Lower leg skin (tissue), 4 donors: ENCODE results near the gene EDC3. TPM values are rescaled to one million over a fixed set of nuclear protein-coding genes. Genes with fewer than 3 reads are reported as not detected.

Experiments
- DNase-seq, 2 donors: peaks; one replicate each; pipeline ENCODE4 v3.0.0-alpha.2; 2019; ENCODE audit warnings: low spot score in 2 of 2
- H3K4me3 ChIP-seq: fragments of 200-600 bp; sonication (generic); 2 replicates; pipeline ENCODE4 v1.5.1; 2017; ENCODE audit warnings: mild to moderate bottlenecking, low read depth; ENCODE audit not compliant: poor library complexity, severe bottlenecking
- POLR2A ChIP-seq, 2 donors: fragments of 450-650 bp; IDR thresholded peaks; one replicate each; pipeline ENCODE4 v1.6.1; 2016 to 2017; ENCODE audit warnings: antibody characterized with exemption in 2 of 2, mild to moderate bottlenecking in 1 of 2, moderate library complexity in 1 of 2
- WGBS, 2 donors: methylation state at CpG; one replicate each; pipeline ENCODE4 v1.1.5; 2018; 5-methylcytosine and 5-hydroxymethylcytosine counted together
- intact Hi-C: fragments of 100-400 bp; cut with DNase I; formaldehyde crosslinking; loops from one replicate; pipeline ENCODE4 v1.15.0; 2023; ENCODE audit warnings: low total_unique reads
- total RNA-seq, 4 donors: library from RNA; depleted of rRNA; stranded (reverse); fragments of >200 nt; gene quantifications; one replicate each; pipeline ENCODE4 v1.1.0, GENCODE V29; 2016
- TF ChIP-seq, protein P1 (sequence below), 3 donors: fragments of 450-650 bp; IDR thresholded peaks; one replicate each; pipeline ENCODE4 v1.5.1; 2016; ENCODE audit warnings: antibody characterized with exemption in 3 of 3, mild to moderate bottlenecking in 3 of 3, moderate library complexity in 2 of 3

The EDC3 gene
- total RNA-seq, 4 donors from 2014 or later, result 11.2 to 33.6 (median 17.6) TPM

DNA sequence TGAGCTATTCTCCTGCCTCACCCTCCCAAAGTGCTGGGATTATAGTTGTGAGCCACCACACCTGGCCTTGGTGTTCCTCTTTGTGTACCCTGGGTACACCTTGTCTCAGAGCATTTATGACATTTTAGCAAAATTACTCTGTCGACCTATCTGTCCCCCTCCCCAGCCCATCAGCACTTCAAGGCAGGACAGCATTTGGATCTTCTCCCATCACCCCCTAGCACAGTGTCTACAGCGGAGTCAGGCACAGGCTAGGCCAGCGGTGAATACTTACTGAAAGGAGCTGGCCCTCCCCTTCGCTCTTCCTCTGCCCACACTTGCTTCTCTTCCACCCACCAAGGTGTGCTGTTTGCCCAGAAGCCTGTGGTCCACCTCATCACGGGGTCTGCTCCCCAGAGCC is 100.6 kb downstream of the EDC3 start:
- intact Hi-C loops, result no loop called here
- H3K4me3 ChIP-seq, result no peak overlapping the region
- no peak for DNase-seq
- no peak for TF ChIP-seq POLR2A (IDR thresholded peaks at IDR 0.05)
- TF ChIP-seq, protein P1, sequence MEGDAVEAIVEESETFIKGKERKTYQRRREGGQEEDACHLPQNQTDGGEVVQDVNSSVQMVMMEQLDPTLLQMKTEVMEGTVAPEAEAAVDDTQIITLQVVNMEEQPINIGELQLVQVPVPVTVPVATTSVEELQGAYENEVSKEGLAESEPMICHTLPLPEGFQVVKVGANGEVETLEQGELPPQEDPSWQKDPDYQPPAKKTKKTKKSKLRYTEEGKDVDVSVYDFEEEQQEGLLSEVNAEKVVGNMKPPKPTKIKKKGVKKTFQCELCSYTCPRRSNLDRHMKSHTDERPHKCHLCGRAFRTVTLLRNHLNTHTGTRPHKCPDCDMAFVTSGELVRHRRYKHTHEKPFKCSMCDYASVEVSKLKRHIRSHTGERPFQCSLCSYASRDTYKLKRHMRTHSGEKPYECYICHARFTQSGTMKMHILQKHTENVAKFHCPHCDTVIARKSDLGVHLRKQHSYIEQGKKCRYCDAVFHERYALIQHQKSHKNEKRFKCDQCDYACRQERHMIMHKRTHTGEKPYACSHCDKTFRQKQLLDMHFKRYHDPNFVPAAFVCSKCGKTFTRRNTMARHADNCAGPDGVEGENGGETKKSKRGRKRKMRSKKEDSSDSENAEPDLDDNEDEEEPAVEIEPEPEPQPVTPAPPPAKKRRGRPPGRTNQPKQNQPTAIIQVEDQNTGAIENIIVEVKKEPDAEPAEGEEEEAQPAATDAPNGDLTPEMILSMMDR (IDR thresholded peaks at IDR 0.05), result no peak
- WGBS, 2 donors, result 91 to 95% methylated on average over 4 to 5 of the region's 5 CpGs

DNA sequence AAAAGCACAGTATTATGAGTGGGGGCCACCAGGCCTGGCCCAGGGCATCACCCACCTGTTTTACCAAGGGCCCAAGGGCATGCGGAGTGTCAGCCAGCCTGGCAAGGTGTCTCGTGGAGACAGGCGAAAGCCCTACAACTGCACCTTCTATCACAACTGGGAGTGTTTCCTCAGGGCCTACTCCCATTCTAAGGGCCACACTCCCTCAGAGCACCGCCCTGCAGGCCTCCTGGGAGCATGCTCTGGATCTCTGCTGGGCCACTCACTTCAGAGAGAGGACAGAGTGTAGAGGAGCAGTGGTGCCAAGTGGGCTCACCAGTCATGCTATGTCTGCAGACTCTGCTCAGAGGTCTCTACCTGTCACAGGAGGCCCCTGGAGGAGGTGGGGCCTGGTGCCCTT is 101.4 kb downstream of the EDC3 start:
- DNase-seq, result no peak
- intact Hi-C loops, result no loop called here
- TF ChIP-seq, protein P1 (IDR thresholded peaks at IDR 0.05), result no peak
- TF ChIP-seq POLR2A (IDR thresholded peaks at IDR 0.05), result no peak
- no peak overlapping the region for H3K4me3 ChIP-seq
- 84 to 89% methylated on average over 3 to 4 of the region's 4 CpGs for whole genome bisulfite sequencing, 2 donors

DNA sequence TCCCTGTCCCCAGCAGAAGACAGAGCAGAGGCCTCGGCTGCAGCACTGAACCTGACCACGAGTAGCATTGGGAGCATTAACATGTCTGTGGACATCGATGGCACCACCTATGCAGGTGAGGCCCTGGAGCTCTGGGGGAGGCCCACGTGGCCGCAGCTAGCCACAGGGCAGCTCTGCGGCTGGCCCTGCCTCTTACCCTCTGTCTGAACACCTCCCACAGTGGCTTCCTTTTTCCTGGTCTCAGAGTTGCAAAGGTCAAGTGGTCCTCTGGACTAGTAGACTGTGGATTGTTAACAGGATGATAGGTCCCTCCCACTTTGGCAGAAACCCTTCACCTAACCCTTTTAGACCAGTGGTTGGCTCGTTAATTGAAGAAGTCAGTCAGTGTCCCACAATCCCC is 102.7 kb downstream of the EDC3 start:
- intact Hi-C loops, result no loop called here
- no peak for DNase-seq
- TF ChIP-seq POLR2A (IDR thresholded peaks at IDR 0.05), result no peak
- TF ChIP-seq, protein P1 (IDR thresholded peaks at IDR 0.05), result no peak
- no peak overlapping the region for H3K4me3 ChIP-seq
- 89 to 93% methylated on average over 7 of the region's 7 CpGs for WGBS, 2 donors

DNA sequence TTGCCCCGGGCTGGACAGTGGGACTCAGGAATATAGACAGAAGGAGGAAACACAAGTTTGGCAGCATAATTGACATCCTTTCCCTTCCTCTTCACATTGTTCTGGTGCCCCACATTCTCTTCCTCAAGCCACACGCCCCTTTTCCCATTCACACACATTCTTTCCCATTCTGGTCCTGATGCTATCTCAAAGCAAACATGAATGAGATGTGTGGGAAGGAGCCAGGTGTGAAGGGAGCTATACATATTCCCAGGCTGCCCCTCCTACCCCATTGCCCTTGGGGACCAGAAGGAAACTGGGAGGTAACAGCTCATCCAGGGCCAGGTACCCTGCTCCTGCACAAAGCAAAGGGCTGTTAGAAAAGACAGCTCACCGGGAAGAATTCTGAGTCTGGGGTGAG is 103.6 kb downstream of the EDC3 start:
- no peak for DNase-seq
- intact Hi-C loops, result no loop called here
- 75 to 87% methylated on average over 3 of the region's 3 CpGs for WGBS, 2 donors
- H3K4me3 ChIP-seq, result no peak overlapping the region
- TF ChIP-seq, protein P1 (IDR thresholded peaks at IDR 0.05), result no peak
- TF ChIP-seq POLR2A (IDR thresholded peaks at IDR 0.05), result no peak

DNA sequence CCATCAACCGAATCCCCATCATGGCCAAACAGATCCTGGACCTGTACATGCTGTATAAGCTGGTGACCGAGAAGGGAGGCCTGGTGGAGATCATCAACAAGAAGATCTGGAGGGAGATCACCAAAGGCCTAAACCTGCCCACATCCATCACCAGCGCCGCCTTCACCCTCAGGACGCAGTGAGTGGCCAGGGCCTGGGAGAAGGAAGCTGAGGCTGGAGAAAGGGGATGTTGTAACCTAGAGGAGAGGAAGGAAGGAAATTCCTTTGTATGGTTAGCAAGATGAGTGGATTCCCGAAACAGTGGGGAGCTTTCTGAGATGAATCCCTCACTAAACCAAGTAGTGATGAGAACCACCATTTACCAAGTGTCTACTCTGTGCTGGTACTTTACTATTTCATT is 106.0 kb downstream of the EDC3 start:
- no peak for DNase-seq
- H3K4me3 ChIP-seq, result no peak overlapping the region
- TF ChIP-seq, protein P1 (IDR thresholded peaks at IDR 0.05), result no peak
- TF ChIP-seq POLR2A (IDR thresholded peaks at IDR 0.05), result no peak
- 88 to 94% methylated on average over 6 of the region's 6 CpGs for WGBS, 2 donors
- intact Hi-C loops, result no loop called here

DNA sequence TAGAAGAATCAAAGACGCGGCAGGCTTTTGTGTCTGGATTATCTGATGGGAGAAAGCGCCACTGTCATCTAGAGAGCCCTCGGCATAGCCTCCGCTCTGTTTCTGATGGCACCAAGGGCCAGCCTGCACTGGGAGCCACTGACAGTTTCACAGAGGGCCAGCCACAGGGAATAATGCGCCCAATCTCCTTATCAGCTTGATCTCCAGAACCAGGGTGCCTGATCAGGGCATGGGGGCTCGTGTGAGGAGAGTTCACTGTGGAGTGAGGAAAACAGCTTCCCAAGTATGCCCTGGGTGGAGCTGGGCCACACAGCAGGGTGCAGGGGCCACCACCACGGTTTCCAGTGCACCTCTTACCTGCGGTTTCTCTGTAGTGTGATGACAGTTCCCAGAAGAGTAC is 110.0 kb downstream of the EDC3 start:
- DNase-seq, result no peak
- intact Hi-C loops, result no loop called here
- TF ChIP-seq, protein P1 (IDR thresholded peaks at IDR 0.05), result no peak
- TF ChIP-seq POLR2A (IDR thresholded peaks at IDR 0.05), result no peak
- 92 to 93% methylated on average over 9 of the region's 9 CpGs for WGBS, 2 donors
- H3K4me3 ChIP-seq, result no peak overlapping the region
